ENCODE data around the gene TECPR2. TPM values are rescaled to one million over a fixed set of nuclear protein-coding genes. Genes with fewer than 3 reads are reported as not detected.
"Not testable (repeated sequence)": the region's sequence is repeated elsewhere in the genome, so short reads cannot be mapped to it uniquely, and the experiment has no call there.

The TECPR2 gene
- total RNA-seq, 2 experiments from 2014 or later: 4.7 to 5.0 TPM

GRCh38 chr14:102545461-102546265 is 182.9 kb downstream of the TECPR2 start:
- H3K4me3 Mint-ChIP-seq: no peak overlapping the region
- peaks cover 26% of the 10 kb centered on the region for H3K27me3 Mint-ChIP-seq

DNA sequence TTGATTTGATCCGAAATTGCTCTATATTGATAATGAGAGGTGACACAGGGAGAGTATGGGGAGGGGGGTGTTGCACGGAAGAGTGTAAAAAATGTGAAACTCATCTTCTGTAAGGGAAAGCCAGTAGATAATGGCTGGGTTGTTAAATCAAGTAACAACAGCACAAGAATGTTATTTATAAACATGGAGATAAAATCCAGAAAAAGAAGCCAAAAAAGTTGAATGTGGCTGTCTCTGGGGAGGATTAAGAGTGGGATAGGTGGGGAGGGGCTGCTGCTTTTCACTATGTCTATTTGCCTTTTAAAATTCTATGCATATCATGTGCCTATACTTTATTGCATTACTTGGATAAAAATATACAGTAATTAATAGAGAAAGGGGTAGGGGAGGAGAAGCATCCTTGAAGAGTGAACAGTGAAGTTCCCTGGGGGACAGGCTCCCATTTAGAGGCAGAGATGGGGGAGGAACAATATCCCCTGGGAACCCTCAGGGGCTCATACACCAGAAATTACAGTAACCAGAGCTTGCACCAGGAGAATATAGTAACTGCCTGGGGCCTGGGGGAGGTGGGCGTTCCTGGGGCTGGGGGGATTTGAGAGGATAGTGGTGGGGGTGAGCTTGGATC is 186.0 kb downstream of the TECPR2 start:
- ATAC-seq (no peak), DNase-seq (no peak)
- H3K9me3 Mint-ChIP-seq: no peaks in the 10 kb centered on the region
- H3K4me3 Mint-ChIP-seq: no peak overlapping the region
- ChIA-PET POLR2A (interaction anchor here (0.7 kb wide), 1 partner anchor 79 kb away, joined by 3 read pairs; no protein-coding TSS in a partner anchor), CTCF (interaction anchor here (0.7 to 1.2 kb wide), 2 partner anchors 24 to 1851 kb away, joined by 3 read pairs; no protein-coding TSS in a partner anchor)
- TF ChIP-seq, protein P1, sequence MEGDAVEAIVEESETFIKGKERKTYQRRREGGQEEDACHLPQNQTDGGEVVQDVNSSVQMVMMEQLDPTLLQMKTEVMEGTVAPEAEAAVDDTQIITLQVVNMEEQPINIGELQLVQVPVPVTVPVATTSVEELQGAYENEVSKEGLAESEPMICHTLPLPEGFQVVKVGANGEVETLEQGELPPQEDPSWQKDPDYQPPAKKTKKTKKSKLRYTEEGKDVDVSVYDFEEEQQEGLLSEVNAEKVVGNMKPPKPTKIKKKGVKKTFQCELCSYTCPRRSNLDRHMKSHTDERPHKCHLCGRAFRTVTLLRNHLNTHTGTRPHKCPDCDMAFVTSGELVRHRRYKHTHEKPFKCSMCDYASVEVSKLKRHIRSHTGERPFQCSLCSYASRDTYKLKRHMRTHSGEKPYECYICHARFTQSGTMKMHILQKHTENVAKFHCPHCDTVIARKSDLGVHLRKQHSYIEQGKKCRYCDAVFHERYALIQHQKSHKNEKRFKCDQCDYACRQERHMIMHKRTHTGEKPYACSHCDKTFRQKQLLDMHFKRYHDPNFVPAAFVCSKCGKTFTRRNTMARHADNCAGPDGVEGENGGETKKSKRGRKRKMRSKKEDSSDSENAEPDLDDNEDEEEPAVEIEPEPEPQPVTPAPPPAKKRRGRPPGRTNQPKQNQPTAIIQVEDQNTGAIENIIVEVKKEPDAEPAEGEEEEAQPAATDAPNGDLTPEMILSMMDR (IDR thresholded peaks at IDR 0.05): no peak
- H3K36me3 Mint-ChIP-seq (ENCODE audit: low read depth): no peaks in the 10 kb centered on the region
- H3K4me1 Mint-ChIP-seq (ENCODE audit: low read depth): peaks cover 2% of the 10 kb centered on the region
- H3K27ac Mint-ChIP-seq: no peak overlapping the region
- H3K27me3 Mint-ChIP-seq: peaks cover 23% of the 10 kb centered on the region
- intact Hi-C loops (cut with micrococcal nuclease): no loop called here

More at GRCh38 chr14:102545461-102546265, 182.9 kb downstream of the TECPR2 start:
- POLR2A ChIA-PET: no interaction called here
- CTCF ChIA-PET: no interaction called here
- Mint-ChIP-seq H3K27ac (no peak overlapping the region), H3K4me1 (ENCODE audit: low read depth) (peaks cover 2% of the 10 kb centered on the region), H3K9me3 (no peaks in the 10 kb centered on the region), H3K36me3 (ENCODE audit: low read depth) (no peaks in the 10 kb centered on the region)
- intact Hi-C loops (cut with micrococcal nuclease): no loop called here
- TF ChIP-seq, protein P1 (IDR thresholded peaks at IDR 0.05): no peak
- no peak for ATAC-seq
- no peak for DNase-seq

- H3K27ac Mint-ChIP-seq; ATAC-seq; intact Hi-C loops (cut with micrococcal nuclease); H3K4me3 Mint-ChIP-seq; H3K4me1 Mint-ChIP-seq (ENCODE audit: low read depth); H3K36me3 Mint-ChIP-seq (ENCODE audit: low read depth); H3K9me3 Mint-ChIP-seq; POLR2A ChIA-PET; H3K27me3 Mint-ChIP-seq; CTCF ChIA-PET; DNase-seq: not testable (repeated sequence)
Observed at GRCh38 chr14:102550927-102551401, 188.2 kb downstream of the TECPR2 start.

Small RNA genes lying within 50 kb of the gene (microRNA-seq; reads per million reads assigned to microRNA genes)
- gene MIR4309 (ENCODE audit: borderline microRNAs expressed, borderline replicate concordance): not detected

Other genes with a start within 250 kb of the TECPR2 start
- gene WDR20, start 223.0 kb upstream of the TECPR2 start, total RNA-seq: 10 to 100 TPM; 18.5 to 21.6 TPM
- 1 to 10 TPM; 6.2 to 6.6 TPM for gene MOK, start 57.8 kb upstream of the TECPR2 start, total RNA-seq
- 10 to 100 TPM; 16.7 to 18.6 TPM for gene ZNF839, start 43.2 kb upstream of the TECPR2 start, total RNA-seq
- gene CINP, start 51 bp upstream of the TECPR2 start, total RNA-seq: 10 to 100 TPM; 47.8 to 52.2 TPM
- gene ANKRD9, start 146.8 kb downstream of the TECPR2 start, total RNA-seq: 10 to 100 TPM; 15.0 to 16.9 TPM
- 10 to 100 TPM; 16.1 to 16.2 TPM for gene RCOR1, start 229.7 kb downstream of the TECPR2 start, total RNA-seq